Mesodermal cell (in vitro differentiated cells): ENCODE results near the gene TIMM29.

Experiments used
- H3K27ac ChIP-seq: 2 replicates; pipeline ENCODE4 v1.7.0; 2013; ENCODE audit warnings: mild to moderate bottlenecking, low read depth, low read length, moderate library complexity; ENCODE audit not compliant: severe bottlenecking
- H3K36me3 ChIP-seq: 2 replicates; pipeline ENCODE4 v1.7.1; 2013; ENCODE audit warnings: mild to moderate bottlenecking, low read length, moderate library complexity; ENCODE audit not compliant: control insufficient read depth, insufficient read depth
- H3K4me1 ChIP-seq: one replicate; pipeline ENCODE4 v1.7.1; 2013; ENCODE audit warnings: mild to moderate bottlenecking, low read length; ENCODE audit not compliant: insufficient read depth, control insufficient read depth, poor library complexity, severe bottlenecking
- H3K4me3 ChIP-seq: 2 replicates; pipeline ENCODE4 v1.7.0; 2013; ENCODE audit warnings: low read length, control low read depth, mild to moderate bottlenecking; ENCODE audit not compliant: insufficient read depth, poor library complexity, severe bottlenecking; ENCODE audit errors: extremely low read depth
- H3K9me3 ChIP-seq: 2 replicates; pipeline ENCODE4 v1.7.1; 2013; ENCODE audit warnings: mild to moderate bottlenecking, low read length, moderate library complexity; ENCODE audit not compliant: control insufficient read depth
- WGBS, 2 experiments: methylation state at CpG; one replicate each; pipeline ENCODE4 v1.1.5; 2013; ENCODE audit warnings: missing lambda C conversion rate in 2 of 2; ENCODE audit not compliant: insufficient coverage in 2 of 2; 5-methylcytosine and 5-hydroxymethylcytosine counted together

TIMM29 gene

DNA sequence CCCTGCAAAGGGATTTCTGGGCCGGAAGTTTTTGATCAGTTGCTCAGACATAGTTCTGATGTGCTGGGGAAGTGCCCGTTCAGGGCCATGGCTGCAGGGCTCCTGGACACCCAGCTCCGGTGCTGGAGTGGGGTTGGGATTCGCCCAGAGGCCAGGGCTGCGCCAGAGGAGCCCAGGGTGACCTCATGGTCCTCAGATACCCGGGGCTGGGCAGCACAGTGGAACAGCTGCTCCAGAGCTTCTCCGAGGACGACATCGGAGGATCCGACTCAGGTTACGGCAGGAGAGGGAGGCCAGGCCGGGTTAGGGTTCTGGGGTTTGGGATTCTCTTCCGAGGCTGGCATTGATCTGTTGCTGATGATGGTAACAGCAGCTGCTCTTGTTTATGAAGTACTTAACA, 36.4 kb upstream of the TIMM29 start:
- no peaks in the 10 kb centered on the region for H3K9me3 ChIP-seq
- peaks cover 31% of the 10 kb centered on the region for H3K4me1 ChIP-seq
- H3K27ac ChIP-seq = no peak overlapping the region
- H3K4me3 ChIP-seq = no peak overlapping the region
- H3K36me3 ChIP-seq = peaks cover 3% of the 10 kb centered on the region
- 93 to 96% methylated on average over 11 to 12 of the region's 13 CpGs for WGBS, 2 experiments

DNA sequence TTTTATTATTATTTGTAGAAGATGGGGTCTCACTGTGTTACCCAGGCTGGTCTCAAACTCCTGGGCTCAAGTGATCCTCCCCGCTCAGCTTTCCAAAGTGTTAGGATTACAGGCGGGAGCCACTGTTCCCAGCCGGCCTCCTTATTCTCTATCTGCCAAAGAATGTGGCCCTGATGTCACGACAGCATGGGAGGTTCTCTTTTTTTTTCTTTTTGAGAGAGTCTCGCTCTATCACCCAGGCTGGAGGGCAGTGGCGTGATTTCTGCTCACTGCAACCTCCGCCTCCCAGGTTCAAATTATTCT, 33.7 kb upstream of the TIMM29 start:
- 92% methylated on average over 2 to 5 of the region's 7 CpGs for WGBS, 2 experiments
- H3K4me1 ChIP-seq = peaks cover 17% of the 10 kb centered on the region
- H3K4me3 ChIP-seq = no peak overlapping the region
- H3K36me3 ChIP-seq = no peaks in the 10 kb centered on the region
- H3K27ac ChIP-seq = no peak overlapping the region
- H3K9me3 ChIP-seq = no peaks in the 10 kb centered on the region

DNA sequence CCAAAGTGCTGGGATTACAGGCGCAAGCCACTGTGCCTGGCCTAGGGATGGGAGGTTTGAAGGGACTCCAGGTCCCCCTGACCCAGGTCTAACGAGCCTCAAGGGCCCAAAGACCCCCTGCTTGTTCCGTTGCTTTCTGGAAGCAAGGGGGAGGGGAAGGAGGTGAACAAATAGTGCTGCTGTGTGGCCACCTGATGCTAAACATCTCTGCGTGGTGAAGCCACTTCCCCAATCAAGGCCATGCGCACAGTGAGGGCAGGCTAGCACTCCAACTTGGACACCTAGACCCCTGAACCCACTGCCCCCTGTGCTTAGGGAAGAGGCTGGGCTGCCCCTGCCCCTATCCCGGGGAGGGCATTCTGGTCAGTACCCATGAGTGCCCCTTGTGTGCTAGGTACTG, 33.2 kb upstream of the TIMM29 start:
- no peak overlapping the region for H3K4me3 ChIP-seq
- H3K27ac ChIP-seq = no peak overlapping the region
- WGBS, 2 experiments = 85 to 96% methylated on average over 5 to 6 of the region's 6 CpGs

DNA sequence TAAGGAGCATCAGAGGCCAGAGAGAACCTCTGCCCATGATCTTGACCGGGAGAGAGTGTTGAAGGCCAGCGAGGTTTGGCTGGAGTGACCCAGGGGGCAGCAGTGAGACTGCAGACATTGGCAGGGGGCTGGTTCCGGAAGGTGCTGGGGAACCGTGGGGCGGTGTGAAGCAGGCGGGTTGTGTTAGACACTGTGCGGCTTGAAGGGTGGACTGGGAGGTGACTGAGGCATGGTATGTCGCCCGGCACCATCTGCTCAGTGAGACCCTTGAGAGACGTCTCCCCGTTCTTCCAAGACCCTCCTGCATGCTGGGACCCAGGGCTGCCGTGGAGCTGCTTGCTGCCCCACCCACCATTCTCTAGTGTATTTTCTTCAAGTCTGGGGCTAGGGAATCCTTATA, 32.7 kb upstream of the TIMM29 start:
- no peak overlapping the region for H3K27ac ChIP-seq
- H3K4me3 ChIP-seq = no peak overlapping the region
- 82 to 88% methylated on average over 6 to 11 of the region's 12 CpGs for WGBS, 2 experiments
- no peaks in the 10 kb centered on the region for H3K36me3 ChIP-seq
- peaks cover 17% of the 10 kb centered on the region for H3K4me1 ChIP-seq
- H3K9me3 ChIP-seq = no peaks in the 10 kb centered on the region

More for the DNA sequence above, 33.2 kb upstream of the TIMM29 start:
- peaks cover 17% of the 10 kb centered on the region for H3K4me1 ChIP-seq
- no peaks in the 10 kb centered on the region for H3K36me3 ChIP-seq
- H3K9me3 ChIP-seq = no peaks in the 10 kb centered on the region

DNA sequence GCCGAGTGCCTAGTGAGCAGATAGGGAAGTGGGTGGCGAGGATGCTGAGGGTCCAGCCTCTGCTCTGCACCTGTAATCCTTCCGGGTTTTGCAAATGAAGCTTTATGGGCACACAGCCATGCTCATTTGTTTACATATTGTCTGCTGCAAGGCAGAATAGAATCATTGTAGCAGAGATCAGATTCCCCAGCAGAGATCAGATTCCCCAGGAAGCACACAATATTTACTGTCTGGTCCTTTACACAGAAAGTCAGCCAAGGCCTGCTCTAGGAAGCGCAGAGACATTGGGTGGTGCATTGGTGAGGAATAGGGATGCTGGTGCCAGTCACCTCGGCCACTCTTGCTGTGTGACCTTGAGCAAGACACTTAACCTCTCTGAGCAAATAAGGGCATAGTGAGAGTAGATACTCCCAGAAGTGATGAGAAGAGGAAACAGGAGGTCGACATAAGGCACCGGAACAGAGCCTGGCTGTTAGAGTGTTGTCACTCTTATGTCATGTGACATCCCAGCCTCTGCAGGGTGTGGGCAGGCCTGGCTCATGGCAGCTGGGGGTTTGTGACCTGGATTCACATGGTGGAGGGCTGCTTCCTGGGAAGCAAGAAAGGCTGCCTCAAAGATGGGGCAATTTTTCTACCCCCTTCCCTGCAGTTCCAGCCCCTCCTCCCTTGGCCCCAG, 31.6 kb upstream of the TIMM29 start:
- H3K4me1 ChIP-seq = peaks cover 11% of the 10 kb centered on the region
- no peaks in the 10 kb centered on the region for H3K9me3 ChIP-seq
- no peak overlapping the region for H3K27ac ChIP-seq
- 82 to 93% methylated on average over 6 to 7 of the region's 7 CpGs for WGBS, 2 experiments
- no peak overlapping the region for H3K4me3 ChIP-seq
- no peaks in the 10 kb centered on the region for H3K36me3 ChIP-seq

DNA sequence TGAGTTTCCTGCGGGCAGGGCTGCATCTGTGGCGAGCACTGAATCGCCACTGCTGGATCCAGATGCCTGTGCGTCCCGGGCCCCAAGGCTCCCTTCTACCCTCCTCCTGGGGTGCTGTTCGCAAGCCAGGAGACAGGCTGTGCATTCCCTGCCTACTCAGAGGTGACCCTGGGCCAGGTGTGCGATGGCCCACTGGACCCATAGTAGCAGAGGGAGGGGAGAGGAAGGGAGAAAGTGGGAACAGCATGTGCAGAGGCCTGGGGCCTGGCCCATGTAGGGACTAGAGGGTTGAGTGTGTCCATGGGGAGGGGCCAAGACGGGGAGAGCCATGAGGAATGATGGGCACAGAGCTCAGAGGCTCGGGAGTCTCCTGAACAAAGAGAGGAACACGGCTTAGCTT, 30.0 kb upstream of the TIMM29 start:
- 94% methylated on average over 7 to 8 of the region's 10 CpGs for WGBS, 2 experiments
- H3K4me1 ChIP-seq = peaks cover 11% of the 10 kb centered on the region
- H3K4me3 ChIP-seq = no peak overlapping the region
- H3K27ac ChIP-seq = no peak overlapping the region
- H3K9me3 ChIP-seq = no peaks in the 10 kb centered on the region
- no peaks in the 10 kb centered on the region for H3K36me3 ChIP-seq

DNA sequence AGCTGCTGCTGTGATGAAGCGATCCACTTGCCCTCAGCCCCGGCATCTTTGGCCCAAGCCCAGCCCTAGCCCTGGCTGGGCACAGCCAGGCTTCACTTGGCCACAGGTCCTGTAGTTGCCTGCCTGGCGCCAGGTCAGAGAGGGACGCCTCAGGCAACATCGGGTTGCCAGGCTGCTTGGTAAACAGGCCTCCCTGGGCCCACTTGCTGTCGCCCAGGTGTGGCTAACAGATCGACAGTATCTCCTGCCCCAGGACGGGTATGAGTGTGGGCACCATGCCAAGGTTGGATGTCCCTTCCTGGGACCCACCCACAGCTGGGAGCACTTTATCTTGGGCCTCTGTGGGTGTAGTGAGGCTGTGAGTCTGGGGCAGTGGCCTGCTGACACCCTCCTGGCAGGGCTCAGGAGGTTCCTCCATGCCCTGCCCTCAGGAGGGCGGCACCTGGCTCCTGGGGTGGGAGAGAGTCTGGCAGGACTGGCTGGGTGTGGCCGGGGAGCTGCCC, 29.4 kb upstream of the TIMM29 start:
- Histone ChIP-seq H3K27ac (no peak overlapping the region), H3K4me1 (peaks cover 8% of the 10 kb centered on the region), H3K36me3 (peaks cover 1% of the 10 kb centered on the region), H3K9me3 (no peaks in the 10 kb centered on the region), H3K4me3 (no peak overlapping the region)
- 95 to 99% methylated on average over 8 to 10 of the region's 10 CpGs for WGBS, 2 experiments

DNA sequence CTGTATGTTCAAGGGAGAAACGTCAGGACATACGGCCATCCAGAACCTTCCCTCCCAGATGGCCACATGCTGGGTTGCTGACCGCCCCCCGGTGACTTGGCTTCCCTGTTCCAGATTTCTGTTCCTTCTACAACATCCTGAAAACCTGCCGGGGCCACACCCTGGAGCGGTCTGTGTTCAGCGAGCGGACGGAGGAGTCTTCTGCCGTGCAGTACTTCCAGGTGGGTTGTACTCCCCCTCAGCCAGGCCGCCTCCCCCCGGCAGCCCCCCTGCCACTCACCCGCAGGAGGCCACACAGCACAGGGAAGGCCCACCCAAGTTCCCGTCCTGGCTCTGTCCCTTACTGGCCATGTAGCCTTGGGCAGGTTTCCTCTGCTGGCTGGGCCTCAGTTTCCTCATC, 20.7 kb upstream of the TIMM29 start:
- Histone ChIP-seq H3K4me3 (no peak overlapping the region), H3K36me3 (peaks cover 57% of the 10 kb centered on the region), H3K4me1 (no peaks in the 10 kb centered on the region), H3K27ac (no peak overlapping the region), H3K9me3 (no peaks in the 10 kb centered on the region)
- 93% methylated on average over 12 to 14 of the region's 14 CpGs for WGBS, 2 experiments

DNA sequence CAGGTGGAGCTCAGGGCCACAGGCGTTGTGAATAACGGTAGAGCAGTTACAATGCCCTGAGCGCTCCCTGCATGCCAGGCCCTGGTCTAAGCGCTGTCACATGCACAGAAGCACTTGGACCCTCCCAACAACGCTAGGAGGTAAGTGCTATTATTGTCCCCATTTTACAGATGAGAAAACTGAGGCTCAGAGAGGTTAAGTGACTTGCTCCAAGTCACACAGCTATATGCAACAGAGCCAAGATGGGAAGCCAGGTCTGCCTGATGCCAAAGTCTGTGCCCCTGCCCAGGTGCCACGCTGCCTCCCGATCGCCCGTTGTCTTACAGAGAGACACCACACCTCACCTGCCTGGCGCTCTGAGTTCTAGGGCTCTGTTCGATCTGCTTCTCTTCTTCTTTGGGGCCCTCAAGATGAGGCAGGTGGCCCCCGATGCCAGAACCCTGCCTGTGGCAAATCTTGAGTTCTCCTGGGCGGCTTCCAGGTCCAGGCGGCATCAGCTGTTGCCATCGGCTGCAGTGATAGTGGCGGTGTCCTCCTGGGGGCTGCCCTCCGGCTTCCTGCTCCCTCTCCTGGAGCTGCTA, 20.1 kb upstream of the TIMM29 start:
- H3K4me3 ChIP-seq = no peak overlapping the region
- no peaks in the 10 kb centered on the region for H3K9me3 ChIP-seq
- H3K4me1 ChIP-seq = no peaks in the 10 kb centered on the region
- 98% methylated on average over 16 to 17 of the region's 17 CpGs for WGBS, 2 experiments
- H3K27ac ChIP-seq = no peak overlapping the region
- H3K36me3 ChIP-seq = peaks cover 62% of the 10 kb centered on the region

DNA sequence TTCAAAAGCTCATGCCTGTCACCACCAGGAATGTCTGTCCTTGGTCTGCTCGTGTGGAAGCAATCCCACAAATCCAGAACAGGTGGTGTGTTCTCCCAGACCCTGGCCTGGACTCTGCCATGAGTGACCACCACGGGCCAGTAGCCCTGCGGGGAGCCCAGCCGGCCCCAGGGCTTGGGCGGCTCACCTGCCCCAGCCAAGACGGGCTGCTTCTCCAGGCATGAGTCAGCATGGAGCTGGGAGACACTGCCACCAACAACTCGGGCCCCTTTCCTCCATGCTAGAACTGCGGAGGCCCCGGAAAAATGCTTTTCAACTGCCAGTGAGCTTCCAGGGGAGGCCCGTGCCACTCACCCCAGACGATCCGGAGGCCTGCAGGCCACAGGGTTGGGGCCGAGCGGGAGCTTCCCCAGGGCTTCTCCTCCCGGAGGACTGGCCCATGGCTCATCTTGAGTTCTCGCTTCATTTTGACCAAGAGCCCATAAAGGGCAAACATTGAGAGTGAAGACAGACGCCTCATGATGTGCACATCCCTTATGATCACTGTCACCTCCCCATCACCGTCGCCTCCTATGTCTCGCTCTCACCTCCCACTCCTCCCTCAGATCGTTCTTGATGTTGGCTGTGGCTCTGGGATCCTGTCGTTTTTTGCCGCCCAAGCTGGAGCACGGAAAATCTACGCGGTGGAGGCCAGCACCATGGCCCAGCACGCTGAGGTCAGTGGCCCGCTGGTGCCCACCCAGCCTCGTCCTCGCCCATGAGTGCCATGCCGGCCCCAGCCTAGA, 16.8 kb upstream of the TIMM29 start:
- 95 to 98% methylated on average over 27 to 31 of the region's 31 CpGs for WGBS, 2 experiments
- peaks cover 9% of the 10 kb centered on the region for H3K4me1 ChIP-seq
- no peaks in the 10 kb centered on the region for H3K9me3 ChIP-seq
- H3K4me3 ChIP-seq = no peak overlapping the region
- H3K36me3 ChIP-seq = peaks cover 72% of the 10 kb centered on the region
- no peak overlapping the region for H3K27ac ChIP-seq

DNA sequence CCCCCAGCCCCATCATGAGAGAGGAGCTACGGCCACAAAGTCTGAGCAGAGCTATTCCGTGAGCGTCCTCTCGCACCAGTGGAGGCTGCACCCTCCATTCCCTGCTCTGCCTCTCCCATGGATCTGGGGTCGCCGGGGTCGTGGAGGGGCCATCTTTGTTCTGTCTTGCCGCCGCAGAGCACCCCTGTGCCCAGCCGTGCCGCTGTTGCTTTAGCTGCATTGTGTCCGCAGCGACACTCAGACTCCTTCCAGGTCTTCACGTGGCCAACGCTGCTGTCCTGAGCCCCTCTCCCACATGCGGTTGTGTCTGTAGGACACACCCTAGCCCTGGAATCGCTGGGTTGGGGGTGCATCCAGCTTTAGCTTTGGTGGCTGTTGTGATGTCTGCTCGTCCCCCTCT, 16.0 kb upstream of the TIMM29 start:
- peaks cover 73% of the 10 kb centered on the region for H3K36me3 ChIP-seq
- 91 to 95% methylated on average over 17 to 18 of the region's 18 CpGs for WGBS, 2 experiments

More for the DNA sequence above, 16.0 kb upstream of the TIMM29 start:
- Histone ChIP-seq H3K4me1 (peaks cover 9% of the 10 kb centered on the region), H3K27ac (no peak overlapping the region), H3K4me3 (no peak overlapping the region), H3K9me3 (no peaks in the 10 kb centered on the region)
